ENCODE measurements around the gene SEC61B. TPM values are rescaled to one million over a fixed set of nuclear protein-coding genes. Genes with fewer than 3 reads are reported as not detected.
A peak's percentile ranks its signal among the peaks of the same experiment; 100 is the strongest.

Gene SEC61B
- total and polyA plus RNA-seq, 3 experiments from 2014 or later, result 195 to 433 (median 202) TPM

- Histone ChIP-seq H3K4me3 (ENCODE audit: low read length) (no peak overlapping the region), H3K9me3 (ENCODE audit: low read length) (no peaks in the 10 kb centered on the region), H3K27me3 (ENCODE audit: insufficient read depth, low read length, poor library complexity, severe bottlenecking) (no peaks in the 10 kb centered on the region), H3K36me3 (ENCODE audit: insufficient read depth, low read length) (no peaks in the 10 kb centered on the region), H3K4me1 (ENCODE audit: insufficient read depth, low read length) (no peaks in the 10 kb centered on the region), H3K27ac (ENCODE audit: low read depth, low read length) (no peak overlapping the region)
- Mint-ChIP-seq H3K27me3 (no peaks in the 10 kb centered on the region), H3K4me3 (no peak overlapping the region), H3K36me3 (peaks cover 9 to 19% (median 13%) of the 10 kb centered on the region in 3 donors), H3K9me3 (peaks cover 0 to 2% (median 0%) of the 10 kb centered on the region in 5 donors), H3K4me1 (peaks cover 0 to under 1% (median 0%) of the 10 kb centered on the region in 3 donors), H3K27ac (peak overlapping the region in 4 of 8 donors; percentile 13 to 41 (median 14))
- no peak for DNase-seq
- ChIA-PET CTCF (interaction anchor here (1.2 to 1.3 kb wide), 2 partner anchors 11 to 13 kb away, joined by 3 read pairs; no protein-coding TSS in a partner anchor), POLR2A (no interaction called here)
These were observed 22.5 kb downstream of the SEC61B start for GRCh38 chr9:99244344-99245260.

- Mint-ChIP-seq H3K4me1 (peaks cover 10 to 18% (median 17%) of the 10 kb centered on the region in 3 donors), H3K4me3 (no peak overlapping the region), H3K27me3 (peaks cover 0 to 3% of the 10 kb centered on the region in 2 donors), H3K27ac (no peak overlapping the region), H3K36me3 (peaks cover 0 to 3% (median 1%) of the 10 kb centered on the region in 3 donors), H3K9me3 (no peaks in the 10 kb centered on the region)
- CTCF ChIA-PET, result no interaction called here
- H3K9me3 ChIP-seq (ENCODE audit: low read length), result no peaks in the 10 kb centered on the region
- POLR2A ChIA-PET, result no interaction called here
- no peaks in the 10 kb centered on the region for H3K36me3 ChIP-seq (ENCODE audit: insufficient read depth, low read length)
- DNase-seq, result no peak
- H3K4me1 ChIP-seq (ENCODE audit: insufficient read depth, low read length), result peaks cover 10% of the 10 kb centered on the region
- H3K4me3 ChIP-seq (ENCODE audit: low read length), result no peak overlapping the region
- H3K27me3 ChIP-seq (ENCODE audit: insufficient read depth, low read length, poor library complexity, severe bottlenecking), result no peaks in the 10 kb centered on the region
- no peak overlapping the region for H3K27ac ChIP-seq (ENCODE audit: low read depth, low read length)
These were observed 27.5 kb downstream of the SEC61B start for GRCh38 chr9:99249619-99250018.

GRCh38 chr9:99251157-99251556, 29.1 kb downstream of the SEC61B start:
- Histone ChIP-seq H3K36me3 (ENCODE audit: insufficient read depth, low read length) (no peaks in the 10 kb centered on the region), H3K27ac (ENCODE audit: low read depth, low read length) (no peak overlapping the region), H3K9me3 (ENCODE audit: low read length) (no peaks in the 10 kb centered on the region), H3K4me1 (ENCODE audit: insufficient read depth, low read length) (peaks cover 10% of the 10 kb centered on the region), H3K4me3 (ENCODE audit: low read length) (no peak overlapping the region), H3K27me3 (ENCODE audit: insufficient read depth, low read length, poor library complexity, severe bottlenecking) (no peaks in the 10 kb centered on the region)
- Mint-ChIP-seq H3K4me3 (no peak overlapping the region), H3K9me3 (no peaks in the 10 kb centered on the region), H3K27ac (no peak overlapping the region), H3K27me3 (peaks cover 0 to 3% of the 10 kb centered on the region in 2 donors), H3K36me3 (peaks cover 0 to 1% (median 0%) of the 10 kb centered on the region in 3 donors), H3K4me1 (peaks cover 12 to 22% (median 17%) of the 10 kb centered on the region in 3 donors)
- ChIA-PET POLR2A (no interaction called here), CTCF (no interaction called here)
- no peak for DNase-seq

- ChIA-PET POLR2A (no interaction called here), CTCF (no interaction called here)
- Mint-ChIP-seq H3K27me3 (peaks cover 0 to 3% of the 10 kb centered on the region in 2 donors), H3K9me3 (no peaks in the 10 kb centered on the region), H3K36me3 (no peaks in the 10 kb centered on the region), H3K4me3 (peak overlapping the region in 3 of 7 donors; percentile 19 to 79 (median 23)), H3K4me1 (peaks cover 12 to 22% (median 17%) of the 10 kb centered on the region in 3 donors), H3K27ac (peak overlapping the region in 3 of 8 donors; percentile 17 to 72 (median 66))
- Histone ChIP-seq H3K36me3 (ENCODE audit: insufficient read depth, low read length) (no peaks in the 10 kb centered on the region), H3K4me3 (ENCODE audit: low read length) (no peak overlapping the region), H3K4me1 (ENCODE audit: insufficient read depth, low read length) (peaks cover 10% of the 10 kb centered on the region), H3K27ac (ENCODE audit: low read depth, low read length) (no peak overlapping the region), H3K27me3 (ENCODE audit: insufficient read depth, low read length, poor library complexity, severe bottlenecking) (no peaks in the 10 kb centered on the region), H3K9me3 (ENCODE audit: low read length) (no peaks in the 10 kb centered on the region)
- no peak for DNase-seq
These were observed 31.1 kb downstream of the SEC61B start for GRCh38 chr9:99253134-99253533.

GRCh38 chr9:99253772-99254431, 31.8 kb downstream of the SEC61B start:
- peak overlapping the region; percentile 41 to 87 (median 66) for H3K4me3 Mint-ChIP-seq
- Histone ChIP-seq H3K4me3 (ENCODE audit: low read length) (no peak overlapping the region), H3K9me3 (ENCODE audit: low read length) (no peaks in the 10 kb centered on the region), H3K27ac (ENCODE audit: low read depth, low read length) (no peak overlapping the region), H3K4me1 (ENCODE audit: insufficient read depth, low read length) (peaks cover 10% of the 10 kb centered on the region), H3K27me3 (ENCODE audit: insufficient read depth, low read length, poor library complexity, severe bottlenecking) (no peaks in the 10 kb centered on the region), H3K36me3 (ENCODE audit: insufficient read depth, low read length) (no peaks in the 10 kb centered on the region)
- H3K27ac Mint-ChIP-seq, result peak overlapping the region in 7 of 8 donors; percentile 32 to 74 (median 71)
- H3K36me3 Mint-ChIP-seq, result no peaks in the 10 kb centered on the region
- H3K9me3 Mint-ChIP-seq, result no peaks in the 10 kb centered on the region
- peaks cover 0 to 3% of the 10 kb centered on the region in 2 donors for H3K27me3 Mint-ChIP-seq
- POLR2A ChIA-PET, result no interaction called here
- peak in 4 of 5 donors; percentile 19 to 66 (median 38) for DNase-seq
- CTCF ChIA-PET, result no interaction called here
- peaks cover 12 to 22% (median 17%) of the 10 kb centered on the region in 3 donors for H3K4me1 Mint-ChIP-seq

- Histone ChIP-seq H3K36me3 (ENCODE audit: insufficient read depth, low read length) (no peaks in the 10 kb centered on the region), H3K9me3 (ENCODE audit: low read length) (no peaks in the 10 kb centered on the region), H3K4me1 (ENCODE audit: insufficient read depth, low read length) (peaks cover 10% of the 10 kb centered on the region), H3K27me3 (ENCODE audit: insufficient read depth, low read length, poor library complexity, severe bottlenecking) (no peaks in the 10 kb centered on the region), H3K4me3 (ENCODE audit: low read length) (no peak overlapping the region), H3K27ac (ENCODE audit: low read depth, low read length) (no peak overlapping the region)
- ChIA-PET CTCF (interaction anchor here (0.8 kb wide), 1 partner anchor 10 kb away, joined by 3 read pairs; no protein-coding TSS in a partner anchor), POLR2A (no interaction called here)
- no peaks in the 10 kb centered on the region for H3K36me3 Mint-ChIP-seq
- peaks cover 0 to 3% of the 10 kb centered on the region in 2 donors for H3K27me3 Mint-ChIP-seq
- H3K27ac Mint-ChIP-seq, result no peak overlapping the region
- peaks cover 15 to 27% (median 19%) of the 10 kb centered on the region in 3 donors for H3K4me1 Mint-ChIP-seq
- no peaks in the 10 kb centered on the region for H3K9me3 Mint-ChIP-seq
- DNase-seq, result no peak
- H3K4me3 Mint-ChIP-seq, result no peak overlapping the region
These were observed 33.6 kb downstream of the SEC61B start for GRCh38 chr9:99255651-99256050.

GRCh38 chr9:99257723-99258389, 35.8 kb downstream of the SEC61B start:
- CTCF ChIA-PET, result no interaction called here
- H3K27ac ChIP-seq (ENCODE audit: low read depth, low read length), result no peak overlapping the region
- Mint-ChIP-seq H3K4me3 (no peak overlapping the region), H3K9me3 (no peaks in the 10 kb centered on the region), H3K4me1 (peaks cover 15 to 26% (median 19%) of the 10 kb centered on the region in 3 donors), H3K27ac (no peak overlapping the region), H3K27me3 (no peaks in the 10 kb centered on the region), H3K36me3 (no peaks in the 10 kb centered on the region)
- no peaks in the 10 kb centered on the region for H3K36me3 ChIP-seq (ENCODE audit: insufficient read depth, low read length)
- H3K4me1 ChIP-seq (ENCODE audit: insufficient read depth, low read length), result peaks cover 10% of the 10 kb centered on the region
- no peak for DNase-seq
- H3K4me3 ChIP-seq (ENCODE audit: low read length), result no peak overlapping the region
- no peaks in the 10 kb centered on the region for H3K27me3 ChIP-seq (ENCODE audit: insufficient read depth, low read length, poor library complexity, severe bottlenecking)
- POLR2A ChIA-PET, result no interaction called here
- H3K9me3 ChIP-seq (ENCODE audit: low read length), result no peaks in the 10 kb centered on the region
